GM12891 (cell line): ENCODE measurements around the gene SPPL3.

Experiments
- POLR2A ChIP-seq: IDR thresholded peaks from 2 replicates; pipeline ENCODE4 v1.6.1; 2011; ENCODE audit warnings: low read depth, low read length, control low read depth
- POLR2AphosphoS5 ChIP-seq: IDR thresholded peaks from 2 replicates; pipeline ENCODE4 v1.6.1; 2011; ENCODE audit warnings: low read depth, low read length, control low read depth
- SPI1 ChIP-seq: IDR thresholded peaks from 2 replicates; pipeline ENCODE4 v1.6.1; 2011; ENCODE audit warnings: low read depth, low read length, control low read depth
- TAF1 ChIP-seq: IDR thresholded peaks from 2 replicates; pipeline ENCODE4 v1.6.1; 2011; ENCODE audit warnings: low read depth, low read length, control low read depth

- TF ChIP-seq POLR2A (no peak), POLR2AphosphoS5 (no peak), SPI1 (no peak), TAF1 (no peak)
Measured at GRCh38 chr12:120855823-120856588, 48.2 kb downstream of the SPPL3 start.
